Ascending aorta (tissue), 2 donors: ENCODE measurements around the gene PHAF1. TPM values are rescaled to one million over a fixed set of nuclear protein-coding genes. Genes with fewer than 3 reads are reported as not detected.

Source experiments
- DNase-seq, 2 donors: peaks; one replicate each; pipeline ENCODE4 v3.0.0-alpha.2; 2019; ENCODE audit warnings: low spot score in 2 of 2
- H3K27ac ChIP-seq, 2 donors: fragments of 200-600 bp; sonication (generic); one replicate each; pipeline ENCODE4 v1.5.1; 2016 to 2017; ENCODE audit warnings: mild to moderate bottlenecking in 1 of 2
- H3K27me3 ChIP-seq: fragments of 200-600 bp; sonication (generic); one replicate; pipeline ENCODE4 v1.5.1; 2017
- H3K36me3 ChIP-seq, 2 donors: fragments of 200-600 bp; sonication (generic); one replicate each; pipeline ENCODE4 v1.5.1; 2016
- H3K4me1 ChIP-seq, 2 donors: fragments of 200-600 bp; sonication (generic); one replicate each; pipeline ENCODE4 v1.5.1; 2016 to 2017; ENCODE audit warnings: mild to moderate bottlenecking in 1 of 2
- H3K4me3 ChIP-seq, 2 donors: fragments of 200-600 bp; sonication (generic); one replicate each; pipeline ENCODE4 v1.5.1; 2016 to 2017; ENCODE audit warnings: mild to moderate bottlenecking in 1 of 2
- H3K9me3 ChIP-seq, 2 donors: fragments of 200-600 bp; sonication (generic); one replicate each; pipeline ENCODE4 v1.5.1; 2016
- intact Hi-C: fragments of 100-400 bp; cut with DNase I; formaldehyde crosslinking; loops from one replicate; pipeline ENCODE4 v1.15.1; 2023
- total RNA-seq: library from RNA; depleted of rRNA; stranded (reverse); fragments of >200 nt; gene quantifications from one replicate; pipeline ENCODE4 v1.1.0, GENCODE V29; 2016
- TF ChIP-seq, protein P1 (sequence below), 3 experiments: fragments of 200-600 bp in 2 of 3; fragments of 450-650 bp in 1 of 3; sonication (generic) in 2 of 3; IDR thresholded peaks; one replicate each; pipeline ENCODE4 v1.5.1; 2016 to 2019; ENCODE audit warnings: antibody characterized with exemption in 3 of 3, mild to moderate bottlenecking in 1 of 3, moderate library complexity in 1 of 3

Gene PHAF1
- total RNA-seq, 1 donor from 2014 or later = 4.5 TPM

DNA sequence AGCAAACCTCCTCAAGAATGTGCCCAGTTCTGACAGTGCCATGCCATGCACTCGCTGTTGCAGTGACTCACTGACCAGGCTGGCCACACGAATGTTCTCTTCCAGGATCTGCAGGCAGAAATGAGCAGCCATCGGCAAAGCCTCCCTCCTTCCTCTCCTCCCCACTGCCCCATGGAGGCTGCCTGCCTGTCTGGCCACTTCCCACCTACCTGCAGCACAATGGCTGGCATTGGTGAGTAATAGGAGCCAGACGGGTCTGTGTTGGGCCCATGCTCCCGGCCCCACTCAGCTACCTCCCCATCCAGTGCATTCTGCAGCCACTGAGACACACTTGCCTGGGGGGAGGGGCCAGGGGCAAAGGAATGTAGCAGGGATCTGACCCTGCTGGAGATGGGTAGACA is 76.8 kb downstream of the PHAF1 start:
- H3K36me3 ChIP-seq = no peaks in the 10 kb centered on the region
- no peaks in the 10 kb centered on the region for H3K27me3 ChIP-seq
- H3K27ac ChIP-seq = no peak overlapping the region
- H3K4me3 ChIP-seq = no peak overlapping the region
- intact Hi-C loops = loop anchor here (5.0 kb wide), 1 partner anchor 34 kb away; the partner anchor contains the start of gene B3GNT9
- TF ChIP-seq, protein P1, sequence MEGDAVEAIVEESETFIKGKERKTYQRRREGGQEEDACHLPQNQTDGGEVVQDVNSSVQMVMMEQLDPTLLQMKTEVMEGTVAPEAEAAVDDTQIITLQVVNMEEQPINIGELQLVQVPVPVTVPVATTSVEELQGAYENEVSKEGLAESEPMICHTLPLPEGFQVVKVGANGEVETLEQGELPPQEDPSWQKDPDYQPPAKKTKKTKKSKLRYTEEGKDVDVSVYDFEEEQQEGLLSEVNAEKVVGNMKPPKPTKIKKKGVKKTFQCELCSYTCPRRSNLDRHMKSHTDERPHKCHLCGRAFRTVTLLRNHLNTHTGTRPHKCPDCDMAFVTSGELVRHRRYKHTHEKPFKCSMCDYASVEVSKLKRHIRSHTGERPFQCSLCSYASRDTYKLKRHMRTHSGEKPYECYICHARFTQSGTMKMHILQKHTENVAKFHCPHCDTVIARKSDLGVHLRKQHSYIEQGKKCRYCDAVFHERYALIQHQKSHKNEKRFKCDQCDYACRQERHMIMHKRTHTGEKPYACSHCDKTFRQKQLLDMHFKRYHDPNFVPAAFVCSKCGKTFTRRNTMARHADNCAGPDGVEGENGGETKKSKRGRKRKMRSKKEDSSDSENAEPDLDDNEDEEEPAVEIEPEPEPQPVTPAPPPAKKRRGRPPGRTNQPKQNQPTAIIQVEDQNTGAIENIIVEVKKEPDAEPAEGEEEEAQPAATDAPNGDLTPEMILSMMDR (IDR thresholded peaks at IDR 0.05) = no peak
- DNase-seq = no peak
- peaks cover 15 to 20% of the 10 kb centered on the region in 2 donors for H3K4me1 ChIP-seq
- no peaks in the 10 kb centered on the region for H3K9me3 ChIP-seq

DNA sequence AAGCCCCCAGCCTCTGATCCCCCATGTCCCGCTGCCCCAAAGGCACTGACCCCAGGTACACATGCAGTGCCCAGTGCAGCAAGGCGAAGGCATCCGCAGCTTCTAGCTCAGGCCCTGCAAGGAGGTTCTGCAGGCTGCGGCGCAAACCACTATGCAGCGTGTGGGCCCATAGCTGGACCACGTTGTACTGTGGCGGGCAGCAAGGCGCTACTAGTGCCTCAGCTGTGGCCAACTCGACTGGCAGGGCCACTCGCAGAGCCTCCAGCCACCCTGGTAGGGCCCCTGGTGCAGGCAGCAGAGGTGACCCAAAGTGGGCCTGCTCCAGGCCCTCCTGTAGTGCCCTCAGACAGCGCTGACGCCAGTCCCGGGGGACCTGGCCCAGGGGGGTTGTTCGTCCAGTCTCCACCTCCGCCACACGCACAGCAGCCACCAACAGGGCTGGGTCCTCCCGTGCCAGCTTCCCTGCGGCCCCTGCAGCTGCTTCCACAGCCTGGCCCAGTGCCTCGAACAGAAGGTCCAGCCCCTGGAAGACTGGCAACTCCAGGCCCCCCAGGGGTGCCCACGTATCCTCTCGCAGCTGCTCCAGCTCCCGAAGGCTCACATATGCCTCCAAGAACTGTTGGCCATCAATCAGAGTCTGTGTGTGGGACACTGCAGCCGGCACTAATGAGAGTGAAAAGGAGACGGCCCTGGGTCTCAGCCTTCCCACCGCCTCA is 77.6 kb downstream of the PHAF1 start:
- intact Hi-C loops = loop anchor here (5.0 kb wide), 1 partner anchor 35 kb away; the partner anchor contains the start of gene B3GNT9
- no peak for DNase-seq

DNA sequence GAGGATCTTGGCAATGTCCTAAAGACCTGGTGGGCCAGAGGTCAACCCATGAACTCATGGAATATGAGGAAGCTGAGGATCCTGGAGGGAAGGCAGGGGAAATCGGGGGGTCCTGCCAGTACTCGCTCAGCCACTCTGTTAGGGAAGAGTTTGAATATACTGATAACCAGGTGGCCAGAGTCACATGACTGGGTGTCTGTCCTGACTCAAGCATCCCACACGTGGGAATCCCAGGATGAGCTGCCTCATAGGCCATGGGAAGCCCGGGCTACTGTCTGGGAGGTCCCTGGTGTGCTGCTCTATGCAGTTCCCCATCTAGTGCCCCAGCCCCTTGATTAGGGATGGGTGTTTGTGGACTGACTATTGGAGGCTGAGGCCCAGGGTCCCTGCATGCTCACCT is 78.6 kb downstream of the PHAF1 start:
- Histone ChIP-seq H3K4me3 (no peak overlapping the region), H3K9me3 (no peaks in the 10 kb centered on the region), H3K27me3 (no peaks in the 10 kb centered on the region), H3K4me1 (peaks cover 23 to 25% of the 10 kb centered on the region in 2 donors), H3K36me3 (no peaks in the 10 kb centered on the region), H3K27ac (no peak overlapping the region)
- intact Hi-C loops = loop anchor here (5.0 kb wide), 1 partner anchor 36 kb away; the partner anchor contains the start of gene B3GNT9
- TF ChIP-seq, protein P1 (IDR thresholded peaks at IDR 0.05) = no peak
- no peak for DNase-seq

More for the DNA sequence above, 77.6 kb downstream of the PHAF1 start:
- Histone ChIP-seq H3K36me3 (no peaks in the 10 kb centered on the region), H3K9me3 (no peaks in the 10 kb centered on the region), H3K27ac (no peak overlapping the region), H3K4me3 (no peak overlapping the region), H3K4me1 (peaks cover 15 to 20% of the 10 kb centered on the region in 2 donors), H3K27me3 (no peaks in the 10 kb centered on the region)
- TF ChIP-seq, protein P1 (IDR thresholded peaks at IDR 0.05) = no peak

DNA sequence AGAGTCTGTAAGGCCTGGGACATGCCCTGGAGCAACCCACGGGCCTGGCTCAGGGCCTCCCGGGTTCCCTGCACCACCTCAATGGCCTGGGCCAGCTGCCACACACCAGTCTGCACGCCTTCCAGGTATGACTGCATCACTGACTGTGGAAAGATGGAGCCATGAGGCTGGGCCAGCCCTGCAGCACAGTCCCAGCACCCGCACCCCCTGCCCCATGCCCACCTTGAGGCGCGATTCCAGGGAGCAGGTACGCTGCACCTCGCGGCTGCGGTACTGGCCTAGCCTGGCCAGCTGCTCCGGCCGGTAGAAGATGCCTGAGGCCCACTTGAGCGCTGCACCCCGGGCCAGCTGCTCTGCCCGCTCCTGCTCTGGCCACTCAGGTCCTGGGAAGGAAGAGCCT is 79.1 kb downstream of the PHAF1 start:
- Histone ChIP-seq H3K4me3 (no peak overlapping the region), H3K27me3 (no peaks in the 10 kb centered on the region), H3K27ac (no peak overlapping the region), H3K36me3 (no peaks in the 10 kb centered on the region), H3K9me3 (no peaks in the 10 kb centered on the region), H3K4me1 (peaks cover 26 to 29% of the 10 kb centered on the region in 2 donors)
- intact Hi-C loops = loop anchor here (5.0 kb wide), 1 partner anchor 36 kb away; the partner anchor contains the start of gene B3GNT9
- TF ChIP-seq, protein P1 (IDR thresholded peaks at IDR 0.05) = no peak
- DNase-seq = no peak

DNA sequence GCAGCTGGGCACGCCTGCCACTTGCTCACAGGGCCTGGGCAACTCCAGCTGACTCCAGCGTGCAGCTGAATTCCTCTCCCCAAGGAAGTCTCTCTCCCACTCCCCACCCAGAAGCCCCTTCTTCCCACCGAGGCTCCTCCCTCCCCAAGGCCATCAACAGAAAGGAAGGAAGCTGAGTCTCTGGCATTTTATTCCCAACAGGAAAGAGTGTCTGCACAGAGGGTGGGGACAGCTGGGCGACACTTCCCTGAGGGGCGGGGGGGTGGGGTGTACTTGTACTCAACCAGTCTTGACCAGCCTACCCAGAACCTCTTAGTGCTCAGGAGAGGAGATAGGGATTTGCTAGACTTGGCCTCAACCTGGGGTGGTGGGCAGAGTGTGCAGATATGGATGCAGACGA is 80.3 kb downstream of the PHAF1 start, which contains the start of gene EXOC3L1:
TSS of gene EXOC3L1 (minus strand) at position 96 of the 400 bp plus-strand sequence. CDS start 460 bp downstream, outside the sequence.
- Histone ChIP-seq H3K36me3 (peaks cover 7 to 10% of the 10 kb centered on the region in 2 donors), H3K27ac (no peak within 1 kb of the TSS), H3K4me3 (no peak within 1 kb of the TSS), H3K9me3 (no peaks in the 10 kb centered on the region), H3K27me3 (no peaks in the 10 kb centered on the region), H3K4me1 (peaks cover 19 to 21% of the 10 kb centered on the region in 2 donors)
- DNase-seq = no peak
- intact Hi-C loops = no loop called here
- TF ChIP-seq, protein P1 (IDR thresholded peaks at IDR 0.05) = no peak
